Stimulated activated CD4-positive, alpha-beta T cell treated with anti-CD3 and anti-CD28 coated beads, TNF-alpha, amount 100 ng/mL, for 1 hour (primary cell): Measurements from ENCODE around the gene NEDD4L.

Source experiments
- DNase-seq, 3 donors: peaks; one replicate each; pipeline ENCODE4 v3.0.0-alpha.2; 2020; ENCODE audit warnings: low read depth in 3 of 3, low spot score in 1 of 3

Gene NEDD4L

GRCh38 chr18:58337686-58338085 is 293.7 kb downstream of the NEDD4L start:
- no peak for DNase-seq

- no peak for DNase-seq
Observed at GRCh38 chr18:58338141-58338540, 294.1 kb downstream of the NEDD4L start.

GRCh38 chr18:58338961-58339592 is 295.1 kb downstream of the NEDD4L start:
- DNase-seq, result no peak

- no peak for DNase-seq
Observed at GRCh38 chr18:58339890-58340289, 295.9 kb downstream of the NEDD4L start.

GRCh38 chr18:58341916-58342315 is 297.9 kb downstream of the NEDD4L start:
- DNase-seq, result no peak

- no peak for DNase-seq
Observed at GRCh38 chr18:58344080-58344670, 300.1 kb downstream of the NEDD4L start.

- no peak for DNase-seq
Observed at GRCh38 chr18:58344861-58345463, 300.9 kb downstream of the NEDD4L start.

- DNase-seq, result no peak
Observed at GRCh38 chr18:58345875-58346274, 301.8 kb downstream of the NEDD4L start.

- DNase-seq, result no peak
Observed at GRCh38 chr18:58347135-58347534, 303.1 kb downstream of the NEDD4L start.

- DNase-seq, result no peak
Observed at GRCh38 chr18:58348517-58348916, 304.5 kb downstream of the NEDD4L start.

GRCh38 chr18:58348951-58349350 is 304.9 kb downstream of the NEDD4L start:
- no peak for DNase-seq

- no peak for DNase-seq
Observed at GRCh38 chr18:58349650-58350049, 305.6 kb downstream of the NEDD4L start.

GRCh38 chr18:58350526-58350925 is 306.5 kb downstream of the NEDD4L start:
- DNase-seq, result no peak

GRCh38 chr18:58351776-58352175 is 307.8 kb downstream of the NEDD4L start:
- no peak for DNase-seq

GRCh38 chr18:58353581-58353980 is 309.6 kb downstream of the NEDD4L start:
- no peak for DNase-seq

- DNase-seq, result no peak
Observed at GRCh38 chr18:58354051-58354450, 310.0 kb downstream of the NEDD4L start.

GRCh38 chr18:58354791-58355190 is 310.8 kb downstream of the NEDD4L start:
- no peak for DNase-seq

- no peak for DNase-seq
Observed at GRCh38 chr18:58355243-58355642, 311.2 kb downstream of the NEDD4L start.

- no peak for DNase-seq
Observed at GRCh38 chr18:58359218-58359617, 315.2 kb downstream of the NEDD4L start.

- no peak for DNase-seq
Observed at GRCh38 chr18:58359620-58360019, 315.6 kb downstream of the NEDD4L start.

- no peak for DNase-seq
Observed at GRCh38 chr18:58360324-58360723, 316.3 kb downstream of the NEDD4L start.

GRCh38 chr18:58361212-58361611 is 317.2 kb downstream of the NEDD4L start:
- no peak for DNase-seq
